ENCODE results near the gene TRMT44.

The TRMT44 gene

GRCh38 chr4:8428288-8429097 lies 12.1 kb upstream of the TRMT44 start:
- in situ Hi-C loops (cut with MboI; ENCODE audit: low sequenced_read_pairs), result no loop called here

GRCh38 chr4:8431553-8431952 lies 9.0 kb upstream of the TRMT44 start:
- in situ Hi-C loops (cut with MboI; ENCODE audit: low sequenced_read_pairs), result no loop called here

- in situ Hi-C loops (cut with MboI; ENCODE audit: low sequenced_read_pairs), result no loop called here
Observed at GRCh38 chr4:8433136-8433535, 7.4 kb upstream of the TRMT44 start.

- in situ Hi-C loops (cut with MboI; ENCODE audit: low sequenced_read_pairs), result no loop called here
Observed at GRCh38 chr4:8434251-8435073, 6.1 kb upstream of the TRMT44 start.

- in situ Hi-C loops (cut with MboI; ENCODE audit: low sequenced_read_pairs), result no loop called here
Observed at GRCh38 chr4:8435656-8436121, 4.9 kb upstream of the TRMT44 start.

- in situ Hi-C loops (cut with MboI; ENCODE audit: low sequenced_read_pairs), result no loop called here
Observed at GRCh38 chr4:8437281-8437680, 3.3 kb upstream of the TRMT44 start.

GRCh38 chr4:8438743-8439142 lies 1.8 kb upstream of the TRMT44 start:
- in situ Hi-C loops (cut with MboI; ENCODE audit: low sequenced_read_pairs), result no loop called here

GRCh38 chr4:8439168-8439567 lies 1.4 kb upstream of the TRMT44 start:
- in situ Hi-C loops (cut with MboI; ENCODE audit: low sequenced_read_pairs), result no loop called here

- in situ Hi-C loops (cut with MboI; ENCODE audit: low sequenced_read_pairs), result no loop called here
Observed at GRCh38 chr4:8439914-8440491, 574 bp upstream of the TRMT44 start.

- in situ Hi-C loops (cut with MboI; ENCODE audit: low sequenced_read_pairs), result no loop called here
Observed at GRCh38 chr4:8441499-8442091, 1.0 kb downstream of the TRMT44 start.

GRCh38 chr4:8442596-8443358 lies 2.2 kb downstream of the TRMT44 start:
- in situ Hi-C loops (cut with MboI; ENCODE audit: low sequenced_read_pairs), result no loop called here

- in situ Hi-C loops (cut with MboI; ENCODE audit: low sequenced_read_pairs), result no loop called here
Observed at GRCh38 chr4:8443801-8444200, 3.2 kb downstream of the TRMT44 start.

- in situ Hi-C loops (cut with MboI; ENCODE audit: low sequenced_read_pairs), result no loop called here
Observed at GRCh38 chr4:8446122-8446521, 5.5 kb downstream of the TRMT44 start.

- in situ Hi-C loops (cut with MboI; ENCODE audit: low sequenced_read_pairs), result no loop called here
Observed at GRCh38 chr4:8451440-8452182, 11.0 kb downstream of the TRMT44 start.

- in situ Hi-C loops (cut with MboI; ENCODE audit: low sequenced_read_pairs), result no loop called here
Observed at GRCh38 chr4:8453957-8454356, 13.4 kb downstream of the TRMT44 start.

- in situ Hi-C loops (cut with MboI; ENCODE audit: low sequenced_read_pairs), result no loop called here
Observed at GRCh38 chr4:8457646-8458252, 17.2 kb downstream of the TRMT44 start.

GRCh38 chr4:8459867-8460445 lies 19.4 kb downstream of the TRMT44 start:
- in situ Hi-C loops (cut with MboI; ENCODE audit: low sequenced_read_pairs), result no loop called here

GRCh38 chr4:8461086-8461485 lies 20.5 kb downstream of the TRMT44 start:
- in situ Hi-C loops (cut with MboI; ENCODE audit: low sequenced_read_pairs), result no loop called here

- in situ Hi-C loops (cut with MboI; ENCODE audit: low sequenced_read_pairs), result no loop called here
Observed at GRCh38 chr4:8461616-8462015, 21.0 kb downstream of the TRMT44 start.

Data from HL-60/S4 (cell line).